ENCODE data around the gene CEACAM21.

Gene CEACAM21

GRCh38 chr19:41531438-41532311, 44.3 kb upstream of the CEACAM21 start:
- peak; percentile 63 for DNase-seq (ENCODE audit: low read depth)
- H3K4me3 ChIP-seq (ENCODE audit: low read length): peak overlapping the region; percentile 31
- TF ChIP-seq CTCF (conservative IDR thresholded peaks at IDR 0.05; ENCODE audit: low read length): no peak

- TF ChIP-seq CTCF (conservative IDR thresholded peaks at IDR 0.05; ENCODE audit: low read length): no peak
- DNase-seq (ENCODE audit: low read depth): no peak
- H3K4me3 ChIP-seq (ENCODE audit: low read length): no peak overlapping the region
Measured at GRCh38 chr19:41532526-41532925, 43.4 kb upstream of the CEACAM21 start.

DNA sequence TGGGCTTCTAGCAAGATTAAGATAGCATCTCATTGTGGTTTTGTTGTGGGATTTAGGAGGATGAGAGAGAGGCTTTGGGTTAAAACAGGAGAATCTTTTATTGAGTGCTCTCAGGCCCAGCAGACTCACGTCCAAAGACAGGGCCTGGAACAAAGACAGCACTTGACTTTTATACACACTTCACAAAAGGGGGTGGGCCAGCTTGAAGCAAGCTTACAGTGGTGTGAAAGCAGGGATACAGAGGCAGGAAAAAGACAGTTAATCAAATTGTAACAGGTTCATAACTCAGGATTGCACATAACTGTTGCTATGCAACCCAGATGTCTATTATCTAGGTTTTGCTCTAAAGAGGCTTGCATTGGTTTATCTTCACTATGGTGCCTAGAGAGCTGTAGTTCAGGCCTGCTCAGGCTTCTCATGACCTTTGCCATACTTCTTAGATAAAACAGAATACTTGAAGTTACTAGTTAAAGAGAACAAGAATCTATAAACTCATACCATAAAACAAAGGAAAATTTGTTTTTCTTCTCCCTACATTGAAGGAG, 42.2 kb upstream of the CEACAM21 start:
- H3K4me3 ChIP-seq (ENCODE audit: low read length): no peak overlapping the region
- DNase-seq (ENCODE audit: low read depth): no peak
- no peak for TF ChIP-seq CTCF (conservative IDR thresholded peaks at IDR 0.05; ENCODE audit: low read length)

DNA sequence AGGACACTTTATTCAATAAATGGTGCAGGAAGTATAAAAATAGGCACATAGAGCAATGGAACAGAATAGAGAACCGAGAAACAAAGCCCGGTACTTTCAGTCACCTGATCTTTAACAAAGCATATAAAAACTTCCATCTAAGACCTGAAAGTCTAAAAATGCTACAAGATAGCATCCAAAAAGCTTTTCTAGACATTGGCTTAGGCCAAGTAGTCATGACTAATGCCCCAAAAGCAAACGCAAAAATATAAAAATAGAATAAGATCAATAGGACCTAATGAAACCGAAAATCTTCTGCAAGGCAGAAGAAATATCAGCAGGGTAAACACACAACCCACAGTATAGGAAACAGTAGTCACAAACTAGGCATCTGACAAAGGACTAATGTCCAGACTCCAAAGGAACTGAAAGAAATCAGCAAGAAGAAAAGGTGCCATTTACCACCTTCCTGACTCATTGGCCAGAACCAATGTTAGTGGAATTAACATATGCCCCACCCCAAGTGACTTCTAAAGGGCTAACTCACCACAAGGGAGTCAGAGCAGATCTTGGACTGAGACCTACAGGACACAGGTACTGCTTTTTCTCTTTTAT, 40.8 kb upstream of the CEACAM21 start:
- DNase-seq (ENCODE audit: low read depth): no peak
- H3K4me3 ChIP-seq (ENCODE audit: low read length): no peak overlapping the region
- TF ChIP-seq CTCF (conservative IDR thresholded peaks at IDR 0.05; ENCODE audit: low read length): no peak

DNA sequence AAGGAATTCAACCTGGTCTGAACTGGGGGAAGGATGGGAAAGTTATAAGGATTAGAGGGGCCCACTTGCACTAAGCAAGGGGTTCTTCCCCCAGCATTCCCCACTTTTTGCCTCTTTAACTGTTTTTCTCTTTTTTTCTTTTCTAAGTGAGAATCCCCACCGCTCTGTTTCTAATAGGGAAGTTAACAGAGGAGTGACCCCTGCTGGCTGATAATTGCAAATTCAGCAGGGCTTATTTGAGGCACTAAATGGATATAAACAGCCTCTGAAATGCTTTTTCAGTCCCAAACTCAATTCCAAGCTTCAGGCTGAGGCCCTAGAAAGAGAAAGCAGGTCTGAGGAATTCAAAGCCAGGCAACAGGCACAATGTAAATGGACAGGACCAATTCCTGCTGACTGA, 38.2 kb upstream of the CEACAM21 start:
- TF ChIP-seq CTCF (conservative IDR thresholded peaks at IDR 0.05; ENCODE audit: low read length): peak; percentile 57
- DNase-seq (ENCODE audit: low read depth): peak; percentile 11
- H3K4me3 ChIP-seq (ENCODE audit: low read length): no peak overlapping the region

DNA sequence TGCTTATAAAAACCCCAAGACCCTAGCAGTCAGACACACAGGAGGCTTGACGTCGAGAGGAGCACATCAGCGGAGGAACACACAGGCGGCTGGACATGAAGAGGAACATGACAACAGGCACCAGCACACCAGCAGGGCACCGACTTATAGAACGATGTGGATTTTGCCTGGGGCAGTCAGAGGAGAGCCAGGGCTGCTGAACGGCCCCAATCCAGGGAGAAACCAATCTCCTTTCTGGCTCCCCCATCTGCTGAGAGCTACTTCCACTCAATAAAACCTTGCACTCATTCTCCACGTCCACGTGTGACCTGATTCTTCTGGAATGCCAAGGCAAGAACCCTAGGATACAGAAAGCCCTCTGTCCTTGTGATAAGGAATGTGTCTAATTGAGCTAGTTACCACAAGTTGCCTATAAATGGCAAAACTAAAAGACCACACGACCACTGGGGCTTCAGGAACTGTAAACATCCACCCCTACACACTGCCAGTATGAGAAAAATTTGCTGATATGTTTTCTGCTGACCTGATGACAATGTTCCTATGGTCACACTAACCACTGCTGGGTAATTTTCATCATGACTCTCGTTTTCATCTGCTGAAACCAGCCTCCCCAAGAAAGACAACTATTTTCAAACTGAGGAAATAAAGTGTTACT, 35.8 kb upstream of the CEACAM21 start:
- no peak for TF ChIP-seq CTCF (conservative IDR thresholded peaks at IDR 0.05; ENCODE audit: low read length)
- peak; percentile 20 for DNase-seq (ENCODE audit: low read depth)
- no peak overlapping the region for H3K4me3 ChIP-seq (ENCODE audit: low read length)

Measured in AG10803 (cell line).